HEK293 (cell line): ENCODE measurements around the gene SKIL.

ENCODE experiments used
- CTCF ChIA-PET: fragments of 350-600 bp; formaldehyde crosslinking; extraction: SDS; loops from one replicate; lab custom pipeline; 2021; ENCODE audit warnings: antibody characterized with exemption; lab: Yijun Ruan, JAX
- POLR2A ChIA-PET: fragments of 300-600 bp; formaldehyde crosslinking; extraction: SDS; loops from one replicate; lab custom pipeline; 2020; ENCODE audit warnings: antibody characterized with exemption, inconsistent platforms; lab: Yijun Ruan, JAX
- H3K27ac ChIP-seq: fragments of 200-500 bp; sonication (Bioruptor generic); 2 replicates; pipeline ENCODE4 v1.5.1; 2014; ENCODE audit warnings: low read depth, low read length, control low read depth, inconsistent platforms; ENCODE audit errors: extremely low read depth
- H3K36me3 ChIP-seq, 2 experiments: fragments of 200-500 bp in 1 of 2; sonication (Bioruptor generic) in 1 of 2; 1 replicate in 1 of 2; 2 replicates in 1 of 2; pipeline ENCODE4 v1.5.1; 2014 to 2017; ENCODE audit warnings: inconsistent platforms in 2 of 2, low read length in 2 of 2; ENCODE audit not compliant: control insufficient read depth in 2 of 2, insufficient read depth in 1 of 2
- H3K4me1 ChIP-seq: fragments of 200-500 bp; sonication (Bioruptor generic); 2 replicates; pipeline ENCODE4 v1.5.1; 2014; ENCODE audit warnings: mild to moderate bottlenecking, low read length, inconsistent platforms; ENCODE audit not compliant: control insufficient read depth, insufficient read depth
- H3K4me3 ChIP-seq: 2 replicates; pipeline ENCODE4 v1.5.1; 2011; ENCODE audit warnings: low read depth, mild to moderate bottlenecking, control low read depth, low read length, moderate library complexity
- H3K9me3 ChIP-seq: fragments of 200-500 bp; sonication (Bioruptor generic); 2 replicates; pipeline ENCODE4 v1.5.1; 2014; ENCODE audit warnings: low read depth, low read length, inconsistent platforms; ENCODE audit not compliant: control insufficient read depth, insufficient read depth
- SALL2 ChIP-seq: fragments of 450-650 bp; formaldehyde crosslinking; IDR thresholded peaks from 2 replicates; pipeline ENCODE4 v1.5.0; 2017; ENCODE audit warnings: missing biosample characterization, mild to moderate bottlenecking, missing genetic modification characterization, borderline replicate concordance
- SCRT2 ChIP-seq: fragments of 450-650 bp; formaldehyde crosslinking; IDR thresholded peaks from 2 replicates; pipeline ENCODE4 v1.5.1; 2016; ENCODE audit warnings: missing biosample characterization, missing genetic modification characterization
- TRIM28 ChIP-seq: IDR thresholded peaks from 2 replicates; pipeline ENCODE4 v1.6.1; 2011; ENCODE audit warnings: low read length, control low read depth, borderline replicate concordance
- ZBTB10 ChIP-seq: fragments of 450-650 bp; formaldehyde crosslinking; IDR thresholded peaks from 2 replicates; pipeline ENCODE4 v1.5.1; 2016; ENCODE audit warnings: missing biosample characterization, missing genetic modification characterization
- ZFP69B ChIP-seq: fragments of 450-650 bp; formaldehyde crosslinking; IDR thresholded peaks from 2 replicates; pipeline ENCODE4 v1.5.1; 2016; ENCODE audit warnings: missing biosample characterization, missing genetic modification characterization
- ZNF10 ChIP-seq: fragments of 450-650 bp; formaldehyde crosslinking; IDR thresholded peaks from 2 replicates; pipeline ENCODE4 v1.5.1; 2017; ENCODE audit warnings: missing biosample characterization, missing genetic modification characterization
- ZNF184 ChIP-seq: fragments of 450-650 bp; IDR thresholded peaks from 2 replicates; pipeline ENCODE4 v1.5.1; 2018; ENCODE audit warnings: missing biosample characterization, mild to moderate bottlenecking, missing genetic modification characterization
- ZNF214 ChIP-seq: fragments of 450-650 bp; formaldehyde crosslinking; IDR thresholded peaks from 2 replicates; pipeline ENCODE4 v1.5.1; 2017; ENCODE audit warnings: missing biosample characterization, mild to moderate bottlenecking, missing genetic modification characterization, borderline replicate concordance
- ZNF350 ChIP-seq: fragments of 450-650 bp; formaldehyde crosslinking; IDR thresholded peaks from 2 replicates; pipeline ENCODE4 v1.5.0; 2017; ENCODE audit warnings: missing biosample characterization, mild to moderate bottlenecking, missing genetic modification characterization
- ZNF521 ChIP-seq: fragments of 450-650 bp; formaldehyde crosslinking; IDR thresholded peaks from 2 replicates; pipeline ENCODE4 v1.5.1; 2017; ENCODE audit warnings: missing biosample characterization, mild to moderate bottlenecking, missing genetic modification characterization
- ZNF560 ChIP-seq: fragments of 450-650 bp; formaldehyde crosslinking; IDR thresholded peaks from 2 replicates; pipeline ENCODE4 v1.5.1; 2017; ENCODE audit warnings: missing biosample characterization, missing genetic modification characterization, borderline replicate concordance
- ZNF596 ChIP-seq: fragments of 450-650 bp; IDR thresholded peaks from 2 replicates; pipeline ENCODE4 v1.5.0; 2018; ENCODE audit warnings: missing biosample characterization, mild to moderate bottlenecking, missing genetic modification characterization, moderate library complexity
- ZXDB ChIP-seq: fragments of 450-650 bp; formaldehyde crosslinking; IDR thresholded peaks from 2 replicates; pipeline ENCODE4 v1.5.1; 2016; ENCODE audit warnings: missing biosample characterization, missing genetic modification characterization

The SKIL gene

GRCh38 chr3:170419557-170420087, 62.1 kb downstream of the SKIL start:
- Histone ChIP-seq H3K36me3 (no peaks in the 10 kb centered on the region), H3K9me3 (no peaks in the 10 kb centered on the region), H3K4me3 (no peak overlapping the region), H3K27ac (no peak overlapping the region), H3K4me1 (no peaks in the 10 kb centered on the region)
- ChIA-PET CTCF (interaction anchor here (0.6 to 12.4 kb wide), 2 partner anchors 79 to 393 kb away, joined by 6 to 202 read pairs; no protein-coding TSS in a partner anchor), POLR2A (no interaction called here)
- TF ChIP-seq SCRT2 (tag by site-specific recombination) (no peak), ZNF521 (tag by site-specific recombination) (no peak), ZXDB (tag by site-specific recombination) (no peak), ZBTB10 (no peak)

DNA sequence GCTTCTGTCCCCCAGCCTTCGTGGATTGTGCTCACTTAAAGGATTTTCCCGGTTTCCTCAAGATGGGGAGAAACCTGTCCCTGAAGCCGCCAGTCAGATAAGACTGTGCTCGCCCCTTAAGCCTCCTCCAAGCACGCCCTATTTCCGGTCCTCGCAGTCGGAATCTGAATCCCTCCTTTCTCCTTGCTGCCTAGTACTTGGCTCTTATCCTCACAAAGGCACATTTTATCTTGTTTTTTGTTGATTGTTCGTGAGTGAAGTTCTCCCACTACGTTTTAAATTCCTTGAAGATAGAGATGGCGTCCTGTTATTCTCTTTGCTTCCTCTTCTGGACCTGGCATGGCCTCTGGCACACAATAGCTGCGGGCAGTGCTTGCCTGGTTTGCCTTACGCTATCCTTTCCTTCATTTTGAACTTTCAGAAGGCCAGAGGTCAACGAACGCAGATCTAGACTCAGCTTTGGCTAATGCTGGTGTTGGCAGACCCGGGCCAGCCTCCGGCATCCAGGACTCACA, 62.8 kb downstream of the SKIL start:
- CTCF ChIA-PET = interaction anchor here (12.4 kb wide), 1 partner anchor 393 kb away, joined by 202 read pairs; no protein-coding TSS in a partner anchor
- Histone ChIP-seq H3K9me3 (no peaks in the 10 kb centered on the region), H3K36me3 (no peaks in the 10 kb centered on the region), H3K4me1 (no peaks in the 10 kb centered on the region), H3K27ac (no peak overlapping the region), H3K4me3 (no peak overlapping the region)
- POLR2A ChIA-PET = no interaction called here
- no peak for TF ChIP-seq ZNF184 (tag by site-specific recombination)

- no peaks in the 10 kb centered on the region for H3K4me1 ChIP-seq
- ChIA-PET CTCF (interaction anchor here (12.4 kb wide), 1 partner anchor 392 kb away, joined by 202 read pairs; no protein-coding TSS in a partner anchor), POLR2A (no interaction called here)
- no peak overlapping the region for H3K4me3 ChIP-seq
- no peak for TF ChIP-seq ZNF560 (tag by site-specific recombination)
- TF ChIP-seq ZNF596 (tag by site-specific recombination) = no peak
- no peaks in the 10 kb centered on the region for H3K9me3 ChIP-seq
- H3K36me3 ChIP-seq = no peaks in the 10 kb centered on the region
- no peak overlapping the region for H3K27ac ChIP-seq
Observed at GRCh38 chr3:170421111-170421641, 63.7 kb downstream of the SKIL start.

GRCh38 chr3:170421758-170422157, 64.2 kb downstream of the SKIL start:
- Histone ChIP-seq H3K36me3 (no peaks in the 10 kb centered on the region), H3K9me3 (no peaks in the 10 kb centered on the region), H3K4me1 (no peaks in the 10 kb centered on the region), H3K27ac (no peak overlapping the region), H3K4me3 (no peak overlapping the region)
- POLR2A ChIA-PET = no interaction called here
- CTCF ChIA-PET = interaction anchor here (1.8 kb wide), 1 partner anchor 388 kb away, joined by 8 read pairs; no protein-coding TSS in a partner anchor
- no peak for TF ChIP-seq SALL2 (tag by site-specific recombination)
- TF ChIP-seq ZNF350 = no peak
- no peak for TF ChIP-seq TRIM28
- TF ChIP-seq ZFP69B (tag by site-specific recombination) = no peak
- no peak for TF ChIP-seq ZNF10
- no peak for TF ChIP-seq ZNF214
